Naive thymus-derived CD8-positive, alpha-beta T cell (primary cell): ENCODE results near the gene ARMC8. TPM values are rescaled to one million over a fixed set of nuclear protein-coding genes. Genes with fewer than 3 reads are reported as not detected.

Experiments
- ATAC-seq, 2 donors: fragments of 150-1000 bp; cut with Tn5 transposase in 1 of 2; sonication (Bioruptor Pico), chemical (Tn5 transposase) in 1 of 2; 1 replicate in 1 of 2; 2 replicates in 1 of 2; pipeline ENCODE4 v1.10.0; 2021; ENCODE audit warnings: mild to moderate bottlenecking in 2 of 2, moderate library complexity in 2 of 2
- POLR2A ChIA-PET: fragments of 350-600 bp; sonication (Branson Sonifier 250); formaldehyde crosslinking; loops from one replicate; lab custom pipeline; 2021; ENCODE audit warnings: antibody characterized with exemption; lab: Charles Lee
- DNase-seq, 10 donors: peaks; one replicate each; pipeline versions ENCODE4 v3.0.0 to v3.0.0-alpha.2; 2020 to 2022
- H3K27ac Mint-ChIP-seq, 10 donors: one replicate each; pipeline ENCODE4 v1.8.0; 2020 to 2022; ENCODE audit warnings: mild to moderate bottlenecking in 10 of 10, mixed read lengths in 10 of 10, moderate library complexity in 4 of 10, inconsistent platforms in 1 of 10
- H3K27me3 Mint-ChIP-seq, 5 donors: one replicate each; pipeline ENCODE4 v1.8.0; 2021 to 2022; ENCODE audit warnings: mixed read lengths in 5 of 5
- H3K36me3 Mint-ChIP-seq, 3 donors: one replicate each; pipeline ENCODE4 v1.8.0; 2020 to 2022; ENCODE audit warnings: mixed read lengths in 3 of 3, mild to moderate bottlenecking in 2 of 3, inconsistent platforms in 1 of 3
- H3K4me1 Mint-ChIP-seq, 4 donors: one replicate each; pipeline ENCODE4 v1.8.0; 2021 to 2022; ENCODE audit warnings: mixed read lengths in 4 of 4
- H3K4me3 Mint-ChIP-seq, 10 donors: one replicate each; pipeline ENCODE4 v1.8.0; 2020 to 2022; ENCODE audit warnings: mild to moderate bottlenecking in 10 of 10, mixed read lengths in 10 of 10, moderate library complexity in 6 of 10, inconsistent platforms in 1 of 10
- H3K9me3 Mint-ChIP-seq, 9 donors: one replicate each; pipeline ENCODE4 v1.8.0; 2020 to 2022; ENCODE audit warnings: mixed read lengths in 9 of 9, mild to moderate bottlenecking in 3 of 9, inconsistent platforms in 1 of 9, moderate library complexity in 1 of 9
- polyA plus RNA-seq, 3 donors: library from polyadenylated mRNA; unstranded; fragments of 300-500 nt; fragmentation: Illumina TruSeq; gene quantifications; one replicate each; pipeline ENCODE4 v1.2.3, GENCODE V29; 2021
- total RNA-seq, 8 experiments: library from RNA in 2 of 8; stranded (reverse) in 2 of 8; gene quantifications; one replicate each; pipeline ENCODE4 v1.2.3 and lab custom pipeline; 2021 to 2026

Gene ARMC8
- total and polyA plus RNA-seq, 5 experiments from 2014 or later = 40.8 to 75.0 (median 55.7) TPM

DNA sequence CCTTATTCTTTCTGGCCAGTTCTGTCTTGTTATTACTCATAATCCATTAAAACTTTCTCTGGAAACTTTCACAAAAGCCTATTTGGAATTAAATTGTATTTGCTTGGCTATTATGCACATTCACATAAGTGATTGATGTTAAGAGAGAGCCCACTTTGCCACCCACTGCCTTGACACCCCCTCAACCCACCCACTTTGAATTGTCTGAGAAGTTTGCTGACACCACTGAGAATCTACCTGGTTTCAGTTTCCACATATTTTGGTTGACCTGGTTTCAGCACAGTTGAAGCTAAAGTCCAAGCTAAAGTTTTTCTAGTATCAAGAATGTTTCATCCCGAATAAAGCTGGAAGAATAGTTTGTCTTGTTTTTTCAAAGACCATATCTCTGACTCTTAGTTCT lies 70.9 kb downstream of the ARMC8 start:
- DNase-seq (no peak), ATAC-seq (no peak)
- H3K27ac Mint-ChIP-seq = no peak overlapping the region
- peaks cover 0 to 13% (median 0%) of the 10 kb centered on the region in 4 donors for H3K4me1 Mint-ChIP-seq
- no peaks in the 10 kb centered on the region for H3K9me3 Mint-ChIP-seq
- H3K4me3 Mint-ChIP-seq = no peak overlapping the region
- POLR2A ChIA-PET = no interaction called here
- H3K27me3 Mint-ChIP-seq = no peaks in the 10 kb centered on the region
- H3K36me3 Mint-ChIP-seq = peaks cover 0 to 32% (median 6%) of the 10 kb centered on the region in 3 donors

DNA sequence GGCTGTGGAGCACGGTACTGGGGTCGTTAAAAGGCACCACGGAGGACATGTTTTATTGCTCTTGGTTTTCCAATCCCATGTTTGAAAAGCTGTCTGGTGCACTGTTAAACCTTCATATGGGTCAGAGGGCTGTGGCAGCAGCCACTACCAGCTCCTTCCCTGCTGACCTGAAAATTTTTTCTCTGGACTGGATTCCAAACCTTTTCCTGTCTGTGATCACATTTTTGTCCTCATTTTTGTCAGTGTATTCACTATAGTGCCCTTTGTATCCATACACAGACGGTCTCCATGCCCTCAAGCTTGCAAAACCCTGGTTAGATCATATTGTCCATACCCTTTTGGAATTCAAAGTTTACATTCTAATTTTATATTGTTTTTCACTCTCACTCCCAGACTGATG lies 72.0 kb downstream of the ARMC8 start:
- H3K27ac Mint-ChIP-seq = peak overlapping the region in 1 of 10 donors; percentile 57
- no peak for ATAC-seq
- POLR2A ChIA-PET = no interaction called here
- peaks cover 0 to 13% (median 0%) of the 10 kb centered on the region in 4 donors for H3K4me1 Mint-ChIP-seq
- no peaks in the 10 kb centered on the region for H3K27me3 Mint-ChIP-seq
- H3K9me3 Mint-ChIP-seq = no peaks in the 10 kb centered on the region
- H3K36me3 Mint-ChIP-seq = peaks cover 0 to 36% (median 8%) of the 10 kb centered on the region in 3 donors
- H3K4me3 Mint-ChIP-seq = no peak overlapping the region
- no peak for DNase-seq

GRCh38 chr3:138260611-138261010 lies 73.5 kb downstream of the ARMC8 start:
- no peaks in the 10 kb centered on the region for H3K9me3 Mint-ChIP-seq
- H3K4me3 Mint-ChIP-seq = no peak overlapping the region
- no peaks in the 10 kb centered on the region for H3K27me3 Mint-ChIP-seq
- DNase-seq (no peak), ATAC-seq (no peak)
- no peak overlapping the region for H3K27ac Mint-ChIP-seq
- H3K36me3 Mint-ChIP-seq = peaks cover 0 to 50% (median 10%) of the 10 kb centered on the region in 3 donors
- peaks cover 0 to 13% (median 0%) of the 10 kb centered on the region in 4 donors for H3K4me1 Mint-ChIP-seq
- POLR2A ChIA-PET = no interaction called here

DNA sequence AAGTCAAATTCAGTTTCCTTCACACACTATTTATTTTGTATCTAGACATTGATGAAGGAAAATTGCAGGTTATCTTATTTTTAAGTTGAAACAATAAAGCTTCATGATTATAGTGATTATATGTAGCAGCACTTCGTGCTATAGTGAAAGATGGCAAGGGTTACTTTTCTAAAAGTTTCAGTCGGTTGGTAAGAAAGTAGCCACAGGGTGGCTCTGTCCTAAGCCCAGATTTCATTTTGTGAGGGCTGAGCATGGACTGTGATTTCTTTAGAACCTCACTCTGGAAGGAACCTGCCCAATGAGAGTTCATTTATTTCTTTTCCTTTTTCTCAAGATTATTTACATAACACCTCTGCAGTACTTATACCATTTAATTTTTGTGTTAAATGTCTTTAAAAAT lies 76.0 kb downstream of the ARMC8 start:
- ATAC-seq (no peak), DNase-seq (no peak)
- POLR2A ChIA-PET = no interaction called here
- no peak overlapping the region for H3K27ac Mint-ChIP-seq
- peaks cover 0 to 10% (median 0%) of the 10 kb centered on the region in 4 donors for H3K4me1 Mint-ChIP-seq
- no peaks in the 10 kb centered on the region for H3K9me3 Mint-ChIP-seq
- no peak overlapping the region for H3K4me3 Mint-ChIP-seq
- H3K36me3 Mint-ChIP-seq = peaks cover 0 to 61% (median 12%) of the 10 kb centered on the region in 3 donors
- H3K27me3 Mint-ChIP-seq = no peaks in the 10 kb centered on the region

GRCh38 chr3:138265745-138266144 lies 78.6 kb downstream of the ARMC8 start:
- no peak overlapping the region for H3K4me3 Mint-ChIP-seq
- H3K27me3 Mint-ChIP-seq = no peaks in the 10 kb centered on the region
- peaks cover 0 to 62% (median 12%) of the 10 kb centered on the region in 3 donors for H3K36me3 Mint-ChIP-seq
- DNase-seq (no peak), ATAC-seq (no peak)
- no peaks in the 10 kb centered on the region for H3K9me3 Mint-ChIP-seq
- POLR2A ChIA-PET = no interaction called here
- peaks cover 0 to 10% (median 0%) of the 10 kb centered on the region in 4 donors for H3K4me1 Mint-ChIP-seq
- H3K27ac Mint-ChIP-seq = peak overlapping the region in 1 of 10 donors; percentile 2

DNA sequence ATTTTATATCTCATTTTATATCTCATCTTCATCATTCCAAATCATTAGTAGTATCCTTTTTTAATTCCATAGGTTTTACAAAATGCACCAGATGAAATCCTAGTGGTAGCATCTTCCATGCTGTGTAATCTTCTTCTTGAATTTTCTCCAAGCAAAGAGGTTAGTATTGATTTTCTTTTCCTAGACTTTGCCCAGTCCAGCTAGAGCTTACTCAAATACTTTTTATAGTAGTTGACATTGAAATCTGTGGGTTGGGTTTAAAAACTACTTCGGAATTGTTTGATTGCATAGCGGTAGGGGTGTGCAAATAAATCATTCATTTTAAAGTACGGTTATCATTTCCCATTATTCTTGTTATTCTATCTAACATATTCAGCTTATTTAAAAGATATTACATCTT lies 80.0 kb downstream of the ARMC8 start:
- DNase-seq (no peak), ATAC-seq (no peak)
- no peaks in the 10 kb centered on the region for H3K9me3 Mint-ChIP-seq
- H3K4me1 Mint-ChIP-seq = peaks cover 0 to 2% (median 0%) of the 10 kb centered on the region in 4 donors
- H3K36me3 Mint-ChIP-seq = peaks cover 0 to 70% (median 12%) of the 10 kb centered on the region in 3 donors
- H3K27ac Mint-ChIP-seq = no peak overlapping the region
- H3K4me3 Mint-ChIP-seq = no peak overlapping the region
- H3K27me3 Mint-ChIP-seq = no peaks in the 10 kb centered on the region
- POLR2A ChIA-PET = no interaction called here

GRCh38 chr3:138270245-138270644 lies 83.1 kb downstream of the ARMC8 start:
- ATAC-seq = no peak
- Mint-ChIP-seq H3K4me3 (no peak overlapping the region), H3K27ac (no peak overlapping the region), H3K36me3 (peaks cover 7 to 84% (median 24%) of the 10 kb centered on the region in 3 donors), H3K9me3 (no peaks in the 10 kb centered on the region), H3K27me3 (no peaks in the 10 kb centered on the region), H3K4me1 (peaks cover 0 to 2% (median 0%) of the 10 kb centered on the region in 4 donors)
- POLR2A ChIA-PET = interaction anchor here (0.5 kb wide), 1 partner anchor 12 kb away, joined by 3 read pairs; no protein-coding TSS in a partner anchor
- no peak for DNase-seq

DNA sequence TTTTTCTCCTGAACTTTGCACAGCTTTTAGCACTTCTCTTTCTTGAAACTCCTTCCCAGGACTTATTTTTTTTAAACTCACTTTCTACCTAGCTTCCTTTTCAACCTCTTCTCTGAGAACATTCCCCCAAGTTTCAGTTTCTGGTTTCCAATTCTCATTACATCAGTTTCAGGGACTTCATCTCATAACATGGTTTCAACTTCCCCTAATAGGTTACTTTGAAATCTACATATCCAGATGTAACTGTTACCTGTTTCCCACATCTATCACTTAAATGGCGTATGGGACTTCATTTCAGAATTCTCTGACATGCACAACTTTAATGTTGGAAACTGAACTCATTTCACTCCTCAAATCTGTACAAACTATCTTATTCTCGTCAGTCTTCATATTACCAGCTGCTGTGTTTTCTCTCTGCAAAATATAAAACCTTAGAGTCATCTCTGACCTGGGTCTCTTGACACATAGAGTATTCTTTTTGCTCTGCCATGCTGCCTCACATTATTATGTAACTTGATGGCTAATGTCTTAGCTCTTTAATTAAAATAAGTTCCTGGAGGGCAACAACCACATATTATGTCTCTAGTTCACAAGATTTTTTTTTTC lies 84.2 kb downstream of the ARMC8 start:
- H3K4me3 Mint-ChIP-seq = no peak overlapping the region

GRCh38 chr3:138281561-138281960 lies 94.5 kb downstream of the ARMC8 start:
- ATAC-seq (no peak), DNase-seq (no peak)
- H3K27me3 Mint-ChIP-seq = no peaks in the 10 kb centered on the region
- H3K4me3 Mint-ChIP-seq = no peak overlapping the region
- peak overlapping the region in 2 of 10 donors; percentile 13 to 22 for H3K27ac Mint-ChIP-seq
- H3K36me3 Mint-ChIP-seq = peaks cover 0 to 26% (median 10%) of the 10 kb centered on the region in 3 donors
- POLR2A ChIA-PET = no interaction called here
- H3K9me3 Mint-ChIP-seq = no peaks in the 10 kb centered on the region
- peaks cover 0 to 5% (median 0%) of the 10 kb centered on the region in 4 donors for H3K4me1 Mint-ChIP-seq

More for the DNA sequence above, 84.2 kb downstream of the ARMC8 start:
- Mint-ChIP-seq H3K27ac (peak overlapping the region in 1 of 10 donors; percentile 95), H3K9me3 (no peaks in the 10 kb centered on the region), H3K36me3 (peaks cover 7 to 88% (median 19%) of the 10 kb centered on the region in 3 donors), H3K27me3 (no peaks in the 10 kb centered on the region), H3K4me1 (peaks cover 0 to 2% (median 0%) of the 10 kb centered on the region in 4 donors)
- ATAC-seq = no peak
- DNase-seq = no peak
- POLR2A ChIA-PET = interaction anchor here (0.6 kb wide), 1 partner anchor 81 kb away, joined by 3 read pairs; no protein-coding TSS in a partner anchor

DNA sequence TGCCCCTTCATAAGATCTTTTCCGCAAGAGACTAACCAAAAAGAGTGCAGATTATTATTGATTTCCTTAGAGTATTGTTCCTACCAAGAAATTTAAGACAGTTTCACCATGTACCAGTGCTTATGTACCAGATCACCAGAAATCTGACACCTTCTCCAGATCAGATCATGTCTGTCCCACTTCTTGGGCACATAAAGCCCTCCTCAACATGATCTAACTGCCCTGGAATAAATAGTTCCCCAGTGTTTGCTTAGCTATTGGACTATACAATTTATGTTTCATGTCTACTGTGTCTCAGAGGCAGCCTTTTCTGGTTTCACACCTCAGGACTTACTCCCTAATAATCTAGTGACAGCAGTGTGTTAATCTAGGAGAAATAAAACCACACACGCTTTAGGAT lies 95.7 kb downstream of the ARMC8 start:
- H3K9me3 Mint-ChIP-seq = no peaks in the 10 kb centered on the region
- H3K4me1 Mint-ChIP-seq = peaks cover 0 to 5% (median 0%) of the 10 kb centered on the region in 4 donors
- ATAC-seq = no peak
- H3K27me3 Mint-ChIP-seq = no peaks in the 10 kb centered on the region
- no peak for DNase-seq
- H3K4me3 Mint-ChIP-seq = no peak overlapping the region
- H3K36me3 Mint-ChIP-seq = peaks cover 0 to 17% (median 13%) of the 10 kb centered on the region in 3 donors
- no peak overlapping the region for H3K27ac Mint-ChIP-seq
- POLR2A ChIA-PET = no interaction called here

DNA sequence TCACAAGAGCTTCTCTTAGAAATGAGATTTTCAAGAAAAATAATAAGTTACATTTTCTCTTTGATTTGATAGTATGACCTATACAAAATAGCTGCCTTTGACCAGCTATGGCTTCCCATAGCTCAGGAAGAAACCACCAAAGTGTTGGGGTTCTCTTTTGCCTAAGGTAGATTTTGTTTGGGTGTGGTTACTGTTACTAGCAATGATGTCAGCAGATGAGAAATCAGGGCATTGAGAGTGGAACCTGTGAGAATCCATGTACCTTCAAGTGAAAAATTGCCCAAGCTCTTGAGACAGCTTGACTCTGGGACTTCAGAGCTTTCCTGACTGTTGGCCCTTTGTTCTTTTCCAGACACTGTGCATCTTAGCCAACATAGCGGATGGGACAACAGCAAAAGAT lies 97.0 kb downstream of the ARMC8 start:
- ATAC-seq = no peak
- POLR2A ChIA-PET = no interaction called here
- Mint-ChIP-seq H3K4me1 (peaks cover 0 to 5% (median 0%) of the 10 kb centered on the region in 4 donors), H3K9me3 (no peaks in the 10 kb centered on the region), H3K27ac (peak overlapping the region in 1 of 10 donors; percentile 36), H3K4me3 (no peak overlapping the region), H3K27me3 (no peaks in the 10 kb centered on the region), H3K36me3 (peaks cover 0 to 28% (median 18%) of the 10 kb centered on the region in 3 donors)
- DNase-seq = no peak

- Mint-ChIP-seq H3K27ac (no peak overlapping the region), H3K36me3 (peaks cover 0 to 28% (median 18%) of the 10 kb centered on the region in 3 donors), H3K4me3 (no peak overlapping the region), H3K4me1 (peaks cover 0 to 8% (median 0%) of the 10 kb centered on the region in 4 donors), H3K9me3 (no peaks in the 10 kb centered on the region), H3K27me3 (no peaks in the 10 kb centered on the region)
- no peak for ATAC-seq
- POLR2A ChIA-PET = no interaction called here
- DNase-seq = no peak
Measured at GRCh38 chr3:138284957-138285477, 97.9 kb downstream of the ARMC8 start.

GRCh38 chr3:138289260-138289659 lies 102.2 kb downstream of the ARMC8 start:
- ATAC-seq (no peak), DNase-seq (no peak)
- Mint-ChIP-seq H3K36me3 (peaks cover 4 to 54% (median 30%) of the 10 kb centered on the region in 3 donors), H3K9me3 (no peaks in the 10 kb centered on the region), H3K27ac (peak overlapping the region in 5 of 10 donors; percentile 6 to 82 (median 54)), H3K4me1 (peaks cover 0 to 14% (median 0%) of the 10 kb centered on the region in 4 donors), H3K4me3 (no peak overlapping the region), H3K27me3 (no peaks in the 10 kb centered on the region)
- POLR2A ChIA-PET = no interaction called here
